Dendritic cell treated with granulocyte-macrophage colony-stimulating factor and Interleukin-4, amounts not matched to agents 40 ng/mL and 50 ng/mL, for 4 days (primary cell): ENCODE measurements around the gene AKR1C3.
"Not testable (repeated sequence)": the region's sequence is repeated elsewhere in the genome, so short reads cannot be mapped to it uniquely, and the experiment has no call there.

Experiments used
- H3K27ac Mint-ChIP-seq: one replicate; pipeline ENCODE4 v1.8.0; 2022; ENCODE audit warnings: mild to moderate bottlenecking, mixed read lengths
- H3K27me3 Mint-ChIP-seq: one replicate; pipeline ENCODE4 v1.8.0; 2022; ENCODE audit warnings: mild to moderate bottlenecking, mixed read lengths
- H3K36me3 Mint-ChIP-seq: one replicate; pipeline ENCODE4 v1.8.0; 2022; ENCODE audit warnings: low read depth, mixed read lengths
- H3K4me1 Mint-ChIP-seq: one replicate; pipeline ENCODE4 v1.8.0; 2022; ENCODE audit warnings: low read depth, mixed read lengths
- H3K4me3 Mint-ChIP-seq: one replicate; pipeline ENCODE4 v1.8.0; 2022; ENCODE audit warnings: mild to moderate bottlenecking, moderate library complexity, mixed read lengths
- H3K9me3 Mint-ChIP-seq: one replicate; pipeline ENCODE4 v1.8.0; 2022; ENCODE audit warnings: mixed read lengths
- intact Hi-C: fragments of 100-400 bp; cut with micrococcal nuclease; formaldehyde crosslinking; loops from one replicate; pipeline ENCODE4 v1.15.0; 2022

AKR1C3 gene

GRCh38 chr10:5095687-5096086 lies 1.5 kb downstream of the AKR1C3 start:
- Mint-ChIP-seq H3K27ac (no peak overlapping the region), H3K27me3 (no peaks in the 10 kb centered on the region), H3K36me3 (no peaks in the 10 kb centered on the region), H3K4me3 (no peak overlapping the region), H3K9me3 (no peaks in the 10 kb centered on the region), H3K4me1 (no peaks in the 10 kb centered on the region)
- intact Hi-C loops: loop anchor here (10.0 kb wide), 2 partner anchors 241 to 289 kb away; no protein-coding TSS in a partner anchor

DNA sequence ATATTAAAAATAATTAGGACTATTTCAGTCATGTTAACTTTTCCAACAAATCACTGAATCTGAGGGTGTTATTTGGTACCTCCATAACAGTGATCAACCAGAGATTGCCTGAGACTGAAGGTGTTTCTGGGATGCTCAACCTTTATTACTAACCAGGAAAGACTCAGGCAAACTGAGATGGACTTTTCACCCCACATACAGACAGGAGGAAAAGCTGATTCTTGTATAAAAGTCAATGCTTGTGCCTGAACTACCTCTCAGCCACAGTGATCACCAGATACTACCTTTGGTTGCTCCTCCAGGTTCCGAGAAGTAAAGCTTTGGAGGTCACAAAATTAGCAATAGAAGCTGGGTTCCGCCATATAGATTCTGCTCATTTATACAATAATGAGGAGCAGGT lies 1.9 kb downstream of the AKR1C3 start:
- Mint-ChIP-seq H3K9me3 (no peaks in the 10 kb centered on the region), H3K4me3 (no peak overlapping the region), H3K27ac (no peak overlapping the region), H3K4me1 (no peaks in the 10 kb centered on the region), H3K27me3 (no peaks in the 10 kb centered on the region), H3K36me3 (no peaks in the 10 kb centered on the region)
- intact Hi-C loops: loop anchor here (10.0 kb wide), 2 partner anchors 241 to 289 kb away; no protein-coding TSS in a partner anchor

DNA sequence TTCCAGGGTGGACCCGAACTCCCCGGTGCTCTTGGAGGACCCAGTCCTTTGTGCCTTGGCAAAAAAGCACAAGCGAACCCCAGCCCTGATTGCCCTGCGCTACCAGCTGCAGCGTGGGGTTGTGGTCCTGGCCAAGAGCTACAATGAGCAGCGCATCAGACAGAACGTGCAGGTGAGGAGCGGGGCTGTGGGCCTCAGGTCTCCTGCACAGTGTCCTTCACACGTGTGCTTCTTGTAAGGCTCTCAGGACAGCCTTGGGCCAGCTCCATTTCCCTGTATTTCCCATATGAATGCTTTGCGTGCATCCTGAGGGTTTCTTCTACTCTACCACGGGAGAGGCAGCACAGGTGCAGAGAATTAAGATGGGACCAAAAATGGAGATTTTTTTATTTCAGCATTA lies 8.3 kb downstream of the AKR1C3 start:
- H3K27me3 Mint-ChIP-seq, intact Hi-C loops, H3K4me3 Mint-ChIP-seq, H3K9me3 Mint-ChIP-seq, H3K36me3 Mint-ChIP-seq, H3K27ac Mint-ChIP-seq, H3K4me1 Mint-ChIP-seq: not testable (repeated sequence)

GRCh38 chr10:5103481-5103880 lies 9.3 kb downstream of the AKR1C3 start:
- Mint-ChIP-seq H3K36me3 (no peaks in the 10 kb centered on the region), H3K4me3 (no peak overlapping the region), H3K9me3 (no peaks in the 10 kb centered on the region), H3K4me1 (no peaks in the 10 kb centered on the region), H3K27ac (no peak overlapping the region), H3K27me3 (no peaks in the 10 kb centered on the region)
- intact Hi-C loops: no loop called here

DNA sequence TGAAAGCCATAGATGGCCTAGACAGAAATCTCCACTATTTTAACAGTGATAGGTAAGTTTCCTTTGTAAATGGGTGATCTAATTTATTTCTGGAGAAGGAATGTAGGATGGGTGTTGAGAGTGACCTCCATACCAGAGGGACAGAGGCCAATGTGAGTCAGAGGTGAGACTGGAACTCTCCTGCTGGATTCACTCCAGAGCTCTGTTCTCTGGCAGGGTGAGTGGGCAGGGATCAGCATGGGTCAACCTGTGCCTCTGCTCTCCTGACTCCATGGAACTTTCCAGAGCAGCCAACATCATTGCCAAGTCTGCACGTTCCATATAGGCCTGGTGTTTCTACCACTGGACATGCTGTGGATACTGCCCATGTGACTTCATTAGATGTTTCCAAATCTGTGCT lies 11.4 kb downstream of the AKR1C3 start:
- Mint-ChIP-seq H3K27ac (no peak overlapping the region), H3K4me1 (no peaks in the 10 kb centered on the region), H3K27me3 (no peaks in the 10 kb centered on the region), H3K9me3 (peaks cover 3% of the 10 kb centered on the region), H3K36me3 (no peaks in the 10 kb centered on the region), H3K4me3 (no peak overlapping the region)
- intact Hi-C loops: no loop called here

DNA sequence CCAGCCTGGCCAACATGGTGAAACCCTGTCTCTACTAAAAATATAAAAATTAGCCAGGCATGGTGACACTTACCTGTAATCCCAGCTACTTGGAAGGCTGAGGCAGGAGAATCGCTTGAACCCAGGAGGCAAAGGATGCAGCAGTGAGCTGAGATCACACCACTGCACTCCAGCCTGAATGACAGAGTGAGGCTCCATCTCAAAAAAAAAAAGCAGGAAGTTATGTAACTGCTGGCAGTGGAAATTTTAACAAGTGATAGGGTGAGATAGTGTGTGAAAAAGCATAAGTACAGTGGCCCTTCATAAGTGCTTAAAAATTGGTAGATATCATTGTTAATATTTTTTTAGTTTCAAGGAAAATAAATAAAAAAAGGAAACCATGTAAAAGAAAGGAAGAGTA lies 12.3 kb downstream of the AKR1C3 start:
- H3K9me3 Mint-ChIP-seq: peaks cover 9% of the 10 kb centered on the region
- H3K36me3 Mint-ChIP-seq: no peaks in the 10 kb centered on the region
- H3K4me3 Mint-ChIP-seq: no peak overlapping the region
- no peaks in the 10 kb centered on the region for H3K4me1 Mint-ChIP-seq
- H3K27me3 Mint-ChIP-seq: no peaks in the 10 kb centered on the region
- no peak overlapping the region for H3K27ac Mint-ChIP-seq
- intact Hi-C loops: no loop called here

DNA sequence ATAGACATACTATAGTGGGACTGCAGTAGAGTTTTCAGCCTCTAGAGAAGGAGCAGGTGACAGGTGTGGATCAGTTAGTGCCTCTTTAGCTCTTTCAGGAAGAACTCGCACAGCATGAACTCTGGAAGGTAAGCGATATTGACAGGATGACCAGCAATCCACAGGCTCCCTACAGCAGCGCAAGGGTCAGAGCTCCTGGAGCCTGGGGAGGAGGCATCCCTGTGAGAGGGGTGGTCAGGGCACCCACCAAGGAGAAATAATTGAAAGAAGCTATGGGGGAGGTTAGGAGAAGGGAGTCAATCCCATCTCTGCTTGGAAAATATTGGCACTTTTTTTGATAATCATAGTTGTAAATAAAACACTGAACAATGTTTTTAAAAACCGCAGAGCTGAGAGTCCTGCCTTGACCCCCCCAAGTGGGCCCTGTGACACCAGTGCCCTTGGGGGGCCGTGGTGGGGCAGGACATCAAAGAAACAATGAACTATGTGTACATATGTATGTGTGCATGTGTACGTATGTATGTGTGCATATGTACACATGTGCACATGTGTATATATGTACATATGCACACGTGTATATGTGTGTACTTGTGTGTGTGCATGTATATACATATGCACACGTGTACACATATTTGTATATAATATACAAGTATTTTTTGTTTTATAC lies 13.8 kb downstream of the AKR1C3 start:
- peaks cover 9% of the 10 kb centered on the region for H3K9me3 Mint-ChIP-seq
- H3K36me3 Mint-ChIP-seq: no peaks in the 10 kb centered on the region
- no peaks in the 10 kb centered on the region for H3K4me1 Mint-ChIP-seq
- intact Hi-C loops: no loop called here
- H3K4me3 Mint-ChIP-seq: no peak overlapping the region
- no peak overlapping the region for H3K27ac Mint-ChIP-seq
- no peaks in the 10 kb centered on the region for H3K27me3 Mint-ChIP-seq

GRCh38 chr10:5108658-5109416 lies 14.6 kb downstream of the AKR1C3 start:
- no peaks in the 10 kb centered on the region for H3K36me3 Mint-ChIP-seq
- no peak overlapping the region for H3K27ac Mint-ChIP-seq
- no peak overlapping the region for H3K4me3 Mint-ChIP-seq
- H3K4me1 Mint-ChIP-seq: no peaks in the 10 kb centered on the region
- intact Hi-C loops: no loop called here
- no peaks in the 10 kb centered on the region for H3K27me3 Mint-ChIP-seq
- peaks cover 9% of the 10 kb centered on the region for H3K9me3 Mint-ChIP-seq

DNA sequence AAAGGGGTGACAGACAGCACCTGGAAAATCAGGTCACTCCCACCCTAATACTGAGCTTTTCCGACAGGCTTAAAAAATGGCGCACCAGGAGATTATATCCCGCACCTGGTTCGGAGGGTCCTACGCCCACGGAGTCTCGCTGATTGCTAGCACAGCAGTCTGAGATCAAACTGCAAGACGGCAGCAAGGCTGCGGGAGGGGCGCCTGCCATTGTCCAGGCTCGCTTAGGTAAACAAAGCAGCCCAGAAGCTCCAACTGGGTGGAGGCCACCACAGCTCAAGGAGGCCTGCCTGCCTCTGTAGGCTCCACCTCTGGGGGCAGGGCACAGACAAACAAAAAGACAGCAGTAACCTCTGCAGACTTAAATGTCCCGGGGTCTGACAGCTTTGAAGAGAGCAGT lies 15.6 kb downstream of the AKR1C3 start:
- H3K9me3 Mint-ChIP-seq, H3K27me3 Mint-ChIP-seq, intact Hi-C loops, H3K4me1 Mint-ChIP-seq, H3K36me3 Mint-ChIP-seq, H3K4me3 Mint-ChIP-seq, H3K27ac Mint-ChIP-seq: not testable (repeated sequence)

GRCh38 chr10:5116621-5117020 lies 22.4 kb downstream of the AKR1C3 start:
- Mint-ChIP-seq H3K9me3 (peaks cover 10% of the 10 kb centered on the region), H3K4me1 (no peaks in the 10 kb centered on the region), H3K27ac (no peak overlapping the region), H3K4me3 (no peak overlapping the region), H3K27me3 (no peaks in the 10 kb centered on the region), H3K36me3 (no peaks in the 10 kb centered on the region)
- intact Hi-C loops: no loop called here

DNA sequence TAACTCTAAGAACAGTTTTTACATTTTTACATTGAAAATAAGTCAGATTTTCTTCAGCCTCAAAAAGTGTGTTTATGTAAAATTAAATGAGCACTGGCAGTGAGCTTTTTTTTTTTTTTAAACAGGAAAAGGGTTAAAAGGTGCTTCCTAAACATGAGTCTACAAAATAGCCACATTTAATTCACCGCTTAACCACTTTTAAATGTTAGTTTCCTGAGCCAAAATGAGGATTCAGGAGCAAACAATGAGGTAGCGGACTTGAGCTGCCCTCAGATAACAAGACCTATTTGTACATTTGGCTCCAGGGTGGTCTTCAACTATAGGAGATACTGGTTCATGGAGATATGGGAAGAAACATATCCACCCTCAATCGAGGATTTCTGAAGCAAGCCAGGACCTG lies 22.8 kb downstream of the AKR1C3 start:
- Mint-ChIP-seq H3K27me3 (no peaks in the 10 kb centered on the region), H3K27ac (no peak overlapping the region), H3K4me1 (no peaks in the 10 kb centered on the region), H3K36me3 (no peaks in the 10 kb centered on the region), H3K9me3 (peaks cover 11% of the 10 kb centered on the region), H3K4me3 (no peak overlapping the region)
- intact Hi-C loops: no loop called here

GRCh38 chr10:5119997-5120396 lies 25.8 kb downstream of the AKR1C3 start:
- H3K27ac Mint-ChIP-seq, H3K4me1 Mint-ChIP-seq, H3K4me3 Mint-ChIP-seq, intact Hi-C loops, H3K36me3 Mint-ChIP-seq, H3K27me3 Mint-ChIP-seq: not testable (repeated sequence)
- peaks cover 19% of the 10 kb centered on the region for H3K9me3 Mint-ChIP-seq

DNA sequence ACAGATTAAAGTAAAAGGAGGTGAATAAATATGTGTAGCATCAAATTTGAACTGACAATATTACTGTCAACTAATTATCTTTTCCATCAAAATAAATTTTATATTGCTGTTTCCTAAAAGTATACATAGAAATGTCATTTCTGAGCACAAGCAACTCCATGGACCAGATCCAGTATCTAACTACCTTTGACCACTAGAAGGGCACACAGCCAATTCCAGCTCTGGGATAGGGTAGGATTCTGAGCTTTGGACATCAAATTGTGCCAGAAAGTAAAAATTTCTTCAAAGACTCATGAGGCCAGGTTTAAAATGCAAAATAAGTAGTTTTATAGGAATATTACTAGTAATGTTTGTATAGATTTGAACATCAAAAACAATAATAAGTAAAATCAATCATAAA lies 29.7 kb downstream of the AKR1C3 start:
- Mint-ChIP-seq H3K4me1 (no peaks in the 10 kb centered on the region), H3K9me3 (peaks cover 25% of the 10 kb centered on the region), H3K36me3 (no peaks in the 10 kb centered on the region), H3K4me3 (no peak overlapping the region), H3K27me3 (no peaks in the 10 kb centered on the region), H3K27ac (no peak overlapping the region)
- intact Hi-C loops: no loop called here

- intact Hi-C loops: no loop called here
- Mint-ChIP-seq H3K9me3 (peaks cover 25% of the 10 kb centered on the region), H3K4me1 (no peaks in the 10 kb centered on the region), H3K27ac (no peak overlapping the region), H3K36me3 (no peaks in the 10 kb centered on the region), H3K4me3 (no peak overlapping the region), H3K27me3 (no peaks in the 10 kb centered on the region)
Observed at GRCh38 chr10:5125315-5126044, 31.3 kb downstream of the AKR1C3 start.
